OCI-LY3 (cell line): ENCODE data around the gene BRF1.

Source experiments
- CTCF ChIP-seq: fragments of 200-600, 300-600 bp; sonication (generic); IDR thresholded peaks from 2 replicates; pipeline ENCODE4 v1.5.1; 2014; ENCODE audit warnings: antibody characterized with exemption, low read length, low read depth
- EZH2phosphoT487 ChIP-seq: fragments of 200-600 bp; shearing (Covaris generic); IDR thresholded peaks from 2 replicates; pipeline ENCODE4 v1.6.1; 2018; ENCODE audit warnings: antibody characterized with exemption, mixed run types, low read depth

GRCh38 chr14:105261781-105262180, 39.0 kb downstream of the BRF1 start:
- TF ChIP-seq EZH2phosphoT487 (no peak), CTCF (no peak)
